HepG2 (cell line): ENCODE data around the gene INKA1.
"Not testable (repeated sequence)": the region's sequence is repeated elsewhere in the genome, so short reads cannot be mapped to it uniquely, and the experiment has no call there.

Experiments used
- CHCHD3 ChIP-seq: sonication (generic); formaldehyde crosslinking; IDR thresholded peaks from 2 replicates; pipeline ENCODE4 v1.8.0; 2022; ENCODE audit warnings: mild to moderate bottlenecking, missing genetic modification reagents, moderate library complexity
- HNRNPL ChIP-seq: fragments of 200-400 bp; formaldehyde crosslinking; IDR thresholded peaks from 2 replicates; pipeline ENCODE4 v1.6.1; 2017; ENCODE audit warnings: mild to moderate bottlenecking, low read depth, low read length
- HNRNPUL1 ChIP-seq: fragments of 200-400 bp; formaldehyde crosslinking; IDR thresholded peaks from 2 replicates; pipeline ENCODE4 v1.6.1; 2017; ENCODE audit warnings: low read depth, mild to moderate bottlenecking, low read length, moderate library complexity
- KLF16 ChIP-seq, 2 experiments: sonication (generic) in 1 of 2; formaldehyde crosslinking in 1 of 2; IDR thresholded peaks; 2 replicates each; pipeline versions ENCODE4 v1.6.1 to v1.8.0; 2016 to 2023; ENCODE audit warnings: missing genetic modification reagents in 2 of 2, missing compliant biosample characterization in 1 of 2
- NONO ChIP-seq, 2 experiments: fragments of 450-650 bp in 1 of 2; sonication (generic) in 1 of 2; formaldehyde crosslinking in 1 of 2; IDR thresholded peaks in 1 of 2; conservative IDR thresholded peaks in 1 of 2; 2 replicates each; pipeline versions ENCODE4 v1.6.1 to v1.8.0; 2017 to 2022; ENCODE audit warnings: mild to moderate bottlenecking in 1 of 2, missing genetic modification reagents in 1 of 2, moderate library complexity in 1 of 2
- SMC3 ChIP-seq: IDR thresholded peaks from 2 replicates; pipeline ENCODE4 v1.6.1; 2011; ENCODE audit warnings: low read length, improper control_type of control experiment
- SP5 ChIP-seq: IDR thresholded peaks from 2 replicates; pipeline ENCODE4 v1.6.1; 2016; ENCODE audit warnings: low read depth, borderline replicate concordance
- SRF ChIP-seq: IDR thresholded peaks from 2 replicates; pipeline ENCODE4 v1.6.1; 2011; ENCODE audit warnings: mild to moderate bottlenecking, low read depth, low read length, moderate library complexity
- ZC3H13 ChIP-seq: sonication (generic); formaldehyde crosslinking; IDR thresholded peaks from 2 replicates; pipeline ENCODE4 v1.8.1; 2023; ENCODE audit warnings: mild to moderate bottlenecking, missing genetic modification reagents, moderate library complexity
- TF ChIP-seq, protein P1 (sequence below): sonication (generic); formaldehyde crosslinking; IDR thresholded peaks from 2 replicates; pipeline ENCODE4 v1.4.0; 2020; ENCODE audit warnings: low read depth, mild to moderate bottlenecking, missing genetic modification reagents
- TF ChIP-seq, protein P2 (sequence below): IDR thresholded peaks from 2 replicates; pipeline ENCODE4 v1.6.1; 2012; ENCODE audit warnings: inconsistent platforms

DNA sequence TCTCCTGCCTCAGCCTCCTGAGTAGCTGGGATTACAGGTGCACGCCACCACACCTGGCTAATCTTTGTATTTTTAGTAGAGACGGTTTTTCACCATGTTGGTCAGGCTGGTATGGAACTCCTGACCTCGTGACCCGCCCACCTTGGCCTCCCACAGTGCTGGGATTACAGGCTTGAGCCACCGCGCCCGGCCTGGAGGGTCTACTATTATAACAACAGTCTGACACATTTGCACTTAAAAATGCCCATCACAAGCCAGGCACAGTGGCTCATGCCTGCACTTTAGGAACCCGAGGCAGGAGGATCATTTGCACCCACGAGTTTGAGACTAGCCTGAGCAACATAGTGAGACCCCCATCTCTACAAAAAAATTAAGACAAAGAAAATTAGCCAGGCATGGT lies 20.8 kb upstream of the INKA1 start:
- TF ChIP-seq HNRNPUL1; SRF; NONO (IDR thresholded peaks at IDR 0.05); NONO (CRISPR knock-in tag; conservative IDR thresholded peaks at IDR 0.05); SMC3; CHCHD3; HNRNPL; SP5 (CRISPR knock-in tag); KLF16 (CRISPR knock-in tag; IDR thresholded peaks at IDR 0.05); ZC3H13 (CRISPR knock-in tag): not testable (repeated sequence)
- TF ChIP-seq, protein P1, sequence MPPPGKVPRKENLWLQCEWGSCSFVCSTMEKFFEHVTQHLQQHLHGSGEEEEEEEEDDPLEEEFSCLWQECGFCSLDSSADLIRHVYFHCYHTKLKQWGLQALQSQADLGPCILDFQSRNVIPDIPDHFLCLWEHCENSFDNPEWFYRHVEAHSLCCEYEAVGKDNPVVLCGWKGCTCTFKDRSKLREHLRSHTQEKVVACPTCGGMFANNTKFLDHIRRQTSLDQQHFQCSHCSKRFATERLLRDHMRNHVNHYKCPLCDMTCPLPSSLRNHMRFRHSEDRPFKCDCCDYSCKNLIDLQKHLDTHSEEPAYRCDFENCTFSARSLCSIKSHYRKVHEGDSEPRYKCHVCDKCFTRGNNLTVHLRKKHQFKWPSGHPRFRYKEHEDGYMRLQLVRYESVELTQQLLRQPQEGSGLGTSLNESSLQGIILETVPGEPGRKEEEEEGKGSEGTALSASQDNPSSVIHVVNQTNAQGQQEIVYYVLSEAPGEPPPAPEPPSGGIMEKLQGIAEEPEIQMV (CRISPR knock-in tag), result not testable (repeated sequence)
- TF ChIP-seq, protein P2, sequence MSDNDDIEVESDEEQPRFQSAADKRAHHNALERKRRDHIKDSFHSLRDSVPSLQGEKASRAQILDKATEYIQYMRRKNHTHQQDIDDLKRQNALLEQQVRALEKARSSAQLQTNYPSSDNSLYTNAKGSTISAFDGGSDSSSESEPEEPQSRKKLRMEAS, result not testable (repeated sequence)
